HG02870 (cell line): ENCODE results near the gene IL20.
"Not testable (repeated sequence)": the region's sequence is repeated elsewhere in the genome, so short reads cannot be mapped to it uniquely, and the experiment has no call there.

ENCODE experiments used
- ATAC-seq: cut with Tn5 transposase; IDR thresholded peaks from one replicate; pipeline ENCODE4 v1.9.1; 2021; ENCODE audit warnings: mild to moderate bottlenecking, moderate library complexity; ENCODE audit not compliant: unreplicated experiment

IL20 gene

GRCh38 chr1:206841609-206842323 lies 23.7 kb upstream of the IL20 start:
- no peak for ATAC-seq

GRCh38 chr1:206842854-206843253 lies 22.6 kb upstream of the IL20 start:
- ATAC-seq: no peak

DNA sequence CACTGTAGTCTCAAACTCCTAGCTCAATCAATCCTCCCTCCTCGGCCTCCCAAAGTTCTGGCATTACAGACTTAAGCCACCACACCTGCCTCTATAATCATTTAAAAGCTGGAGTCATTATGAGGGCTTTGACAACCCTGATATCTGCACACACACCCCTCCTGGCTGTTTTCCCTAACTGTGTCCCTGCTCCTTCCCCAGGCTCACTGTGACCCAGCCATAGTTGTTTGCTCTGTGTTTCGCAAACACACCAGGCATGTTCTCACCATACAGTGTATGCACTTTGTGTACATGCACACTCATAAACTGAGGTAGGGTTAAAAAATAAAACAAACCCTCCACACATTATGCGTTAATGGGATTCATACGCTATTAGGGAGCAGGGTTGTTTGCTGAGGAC lies 21.8 kb upstream of the IL20 start:
- ATAC-seq: no peak

DNA sequence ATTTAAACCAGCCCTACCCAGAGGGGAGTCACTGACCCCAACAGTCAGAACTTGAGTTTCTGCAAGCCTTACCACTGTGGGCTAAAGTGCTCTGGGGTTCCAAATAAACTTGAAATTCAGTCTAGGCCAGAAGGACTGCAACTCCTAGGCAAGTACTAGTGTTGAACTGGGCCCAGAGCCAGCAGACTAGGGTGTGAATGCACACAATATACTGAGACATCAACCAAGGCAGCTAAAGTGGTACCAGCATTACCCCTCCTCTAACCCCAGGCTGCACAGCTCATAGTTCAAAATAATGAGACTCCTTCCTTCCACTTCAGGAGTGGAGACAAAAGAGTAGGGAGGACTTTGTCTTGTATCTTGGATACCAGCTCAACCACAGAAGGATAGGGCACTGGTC lies 18.9 kb upstream of the IL20 start:
- no peak for ATAC-seq

DNA sequence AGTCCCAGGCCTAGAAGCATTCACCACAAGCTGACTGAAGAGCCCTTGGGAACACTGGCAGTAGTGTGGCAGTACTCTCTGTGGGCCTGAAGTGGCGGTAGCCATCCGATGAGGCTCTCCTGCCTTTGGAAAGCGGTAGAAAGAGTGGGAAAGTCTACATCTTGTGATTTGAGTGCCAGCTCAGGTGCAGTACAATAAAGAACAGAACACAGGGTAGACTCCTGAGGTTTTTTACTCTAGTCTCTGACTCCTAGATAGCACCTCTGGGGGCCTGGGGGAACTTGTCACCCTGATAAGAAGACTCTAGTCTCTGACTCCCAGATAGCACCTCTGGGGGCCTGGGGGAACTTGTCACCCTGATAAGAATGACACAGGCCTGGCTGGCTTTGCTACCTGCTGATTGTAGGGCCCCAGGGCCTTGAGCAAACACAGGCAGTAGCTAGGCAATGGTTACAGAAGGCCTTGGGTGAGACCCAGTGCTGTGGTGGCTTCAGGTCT lies 18.0 kb upstream of the IL20 start:
- ATAC-seq: no peak

GRCh38 chr1:206847946-206848345 lies 17.5 kb upstream of the IL20 start:
- ATAC-seq: no peak

- ATAC-seq: no peak
These were observed 15.0 kb upstream of the IL20 start for GRCh38 chr1:206850401-206850800.

GRCh38 chr1:206851341-206852010 lies 13.9 kb upstream of the IL20 start:
- no peak for ATAC-seq

DNA sequence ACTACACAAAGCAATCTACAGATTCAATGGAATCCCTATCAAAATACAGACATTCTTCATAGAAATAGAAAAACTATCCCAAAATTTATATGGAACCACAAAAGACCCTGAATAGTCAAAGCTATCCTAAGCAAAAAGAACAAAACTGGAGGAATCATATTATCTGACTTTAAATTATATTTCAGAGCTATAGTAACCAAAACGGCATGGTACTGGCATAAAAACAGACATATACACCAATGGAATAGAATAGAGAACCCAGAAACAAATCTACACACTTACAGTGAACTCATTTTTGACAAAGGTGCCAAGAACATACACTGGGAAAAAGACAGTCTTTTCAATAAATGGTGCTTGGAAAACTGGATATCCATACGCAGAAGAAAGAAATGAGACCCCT lies 12.8 kb upstream of the IL20 start:
- ATAC-seq: not testable (repeated sequence)

GRCh38 chr1:206853696-206854095 lies 11.7 kb upstream of the IL20 start:
- not testable (repeated sequence) for ATAC-seq

GRCh38 chr1:206854401-206855129 lies 10.9 kb upstream of the IL20 start:
- ATAC-seq: no peak

GRCh38 chr1:206855859-206856258 lies 9.6 kb upstream of the IL20 start:
- no peak for ATAC-seq

DNA sequence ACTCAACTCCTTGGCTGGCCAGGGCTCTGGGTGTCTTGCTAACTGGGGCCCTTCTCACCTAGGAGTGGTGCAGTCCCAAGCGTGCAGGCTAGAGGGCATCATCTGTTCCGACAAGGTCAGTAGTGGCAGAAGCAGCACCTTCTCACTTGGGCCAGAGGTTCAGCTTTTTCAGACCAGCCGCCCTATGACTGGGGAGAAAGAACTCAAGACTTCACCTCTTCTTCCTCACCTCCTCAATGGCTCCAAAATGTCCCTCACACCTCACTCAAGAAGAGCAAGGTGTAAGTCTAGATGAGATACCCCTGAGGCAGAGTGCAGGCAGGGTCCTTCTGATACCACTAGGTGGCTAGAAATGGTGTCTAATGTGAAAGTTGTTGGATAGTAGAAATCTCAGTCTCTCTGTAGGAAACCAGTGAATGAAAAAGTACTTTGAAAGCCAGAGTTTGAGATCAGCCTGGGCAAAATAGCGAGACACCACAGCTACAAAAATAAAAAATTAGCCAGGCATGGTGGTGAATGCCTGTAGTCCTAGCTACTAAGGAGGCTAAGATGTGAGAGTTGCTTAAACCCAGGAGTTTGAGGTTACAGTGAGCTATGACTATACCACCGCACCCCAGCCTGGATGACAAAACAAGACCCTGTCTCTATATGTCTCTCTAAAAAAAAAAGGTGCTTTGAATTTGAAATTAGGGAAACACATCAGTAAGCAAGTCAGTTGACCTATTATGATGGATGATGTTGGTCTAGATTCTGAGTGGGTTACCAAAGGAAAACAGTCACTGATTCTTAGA lies 8.6 kb upstream of the IL20 start:
- ATAC-seq: no peak

GRCh38 chr1:206859082-206859521 lies 6.3 kb upstream of the IL20 start:
- ATAC-seq: no peak

DNA sequence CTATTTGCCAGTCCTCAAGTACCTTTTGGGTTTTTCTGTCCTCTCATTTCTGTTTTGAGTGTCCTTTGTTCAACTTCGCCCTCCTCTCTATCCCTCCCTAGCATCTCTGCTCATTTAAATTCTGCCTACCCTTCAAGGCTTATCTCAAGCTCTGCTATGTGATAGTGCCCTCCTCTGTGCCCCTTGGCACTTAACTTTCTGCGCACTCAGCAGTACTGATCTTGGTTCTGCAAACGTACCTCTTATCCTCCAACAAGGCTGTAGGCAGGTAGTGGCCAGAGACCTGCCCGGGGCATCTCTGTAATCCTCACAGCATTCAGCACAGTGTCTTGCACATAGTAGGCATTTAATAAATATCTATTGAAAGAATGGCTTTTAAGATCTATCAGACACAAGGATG lies 5.3 kb upstream of the IL20 start:
- no peak for ATAC-seq

DNA sequence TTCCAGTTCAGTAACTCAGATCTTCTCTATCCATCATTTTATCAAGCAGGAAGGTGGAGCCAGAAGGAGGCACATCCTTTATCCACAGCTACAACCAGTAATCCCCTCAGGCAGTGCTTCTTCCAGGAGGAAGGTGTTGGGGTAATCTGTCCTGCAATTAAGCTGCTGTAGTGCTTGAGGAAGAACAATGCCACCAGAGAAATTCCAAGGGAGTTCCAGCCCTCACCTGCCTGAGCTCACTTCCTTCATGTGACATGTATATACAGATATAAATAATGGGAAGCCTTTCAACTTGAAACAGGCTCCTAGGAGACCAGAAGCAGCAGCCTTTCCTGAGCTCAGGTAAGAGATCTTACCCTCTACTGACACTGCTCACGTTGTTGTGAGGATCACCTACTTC lies 2.2 kb upstream of the IL20 start:
- no peak for ATAC-seq

- ATAC-seq: no peak
These were observed 639 bp downstream of the IL20 start for GRCh38 chr1:206866062-206866461.

GRCh38 chr1:206867239-206867638 lies 1.8 kb downstream of the IL20 start:
- no peak for ATAC-seq

- ATAC-seq: no peak
These were observed 2.3 kb downstream of the IL20 start for GRCh38 chr1:206867716-206868115.

- ATAC-seq: no peak
These were observed 2.8 kb downstream of the IL20 start for GRCh38 chr1:206868264-206868663.

- no peak for ATAC-seq
These were observed 6.7 kb downstream of the IL20 start for GRCh38 chr1:206872139-206872538.
